GM18868 (cell line): Measurements from ENCODE around the gene CASK.

Experiments used
- ATAC-seq: cut with Tn5 transposase; IDR thresholded peaks from one replicate; pipeline ENCODE4 v1.9.1; 2021; ENCODE audit warnings: mild to moderate bottlenecking, moderate library complexity; ENCODE audit not compliant: unreplicated experiment

CASK gene, protein sequence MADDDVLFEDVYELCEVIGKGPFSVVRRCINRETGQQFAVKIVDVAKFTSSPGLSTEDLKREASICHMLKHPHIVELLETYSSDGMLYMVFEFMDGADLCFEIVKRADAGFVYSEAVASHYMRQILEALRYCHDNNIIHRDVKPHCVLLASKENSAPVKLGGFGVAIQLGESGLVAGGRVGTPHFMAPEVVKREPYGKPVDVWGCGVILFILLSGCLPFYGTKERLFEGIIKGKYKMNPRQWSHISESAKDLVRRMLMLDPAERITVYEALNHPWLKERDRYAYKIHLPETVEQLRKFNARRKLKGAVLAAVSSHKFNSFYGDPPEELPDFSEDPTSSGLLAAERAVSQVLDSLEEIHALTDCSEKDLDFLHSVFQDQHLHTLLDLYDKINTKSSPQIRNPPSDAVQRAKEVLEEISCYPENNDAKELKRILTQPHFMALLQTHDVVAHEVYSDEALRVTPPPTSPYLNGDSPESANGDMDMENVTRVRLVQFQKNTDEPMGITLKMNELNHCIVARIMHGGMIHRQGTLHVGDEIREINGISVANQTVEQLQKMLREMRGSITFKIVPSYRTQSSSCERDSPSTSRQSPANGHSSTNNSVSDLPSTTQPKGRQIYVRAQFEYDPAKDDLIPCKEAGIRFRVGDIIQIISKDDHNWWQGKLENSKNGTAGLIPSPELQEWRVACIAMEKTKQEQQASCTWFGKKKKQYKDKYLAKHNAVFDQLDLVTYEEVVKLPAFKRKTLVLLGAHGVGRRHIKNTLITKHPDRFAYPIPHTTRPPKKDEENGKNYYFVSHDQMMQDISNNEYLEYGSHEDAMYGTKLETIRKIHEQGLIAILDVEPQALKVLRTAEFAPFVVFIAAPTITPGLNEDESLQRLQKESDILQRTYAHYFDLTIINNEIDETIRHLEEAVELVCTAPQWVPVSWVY

DNA sequence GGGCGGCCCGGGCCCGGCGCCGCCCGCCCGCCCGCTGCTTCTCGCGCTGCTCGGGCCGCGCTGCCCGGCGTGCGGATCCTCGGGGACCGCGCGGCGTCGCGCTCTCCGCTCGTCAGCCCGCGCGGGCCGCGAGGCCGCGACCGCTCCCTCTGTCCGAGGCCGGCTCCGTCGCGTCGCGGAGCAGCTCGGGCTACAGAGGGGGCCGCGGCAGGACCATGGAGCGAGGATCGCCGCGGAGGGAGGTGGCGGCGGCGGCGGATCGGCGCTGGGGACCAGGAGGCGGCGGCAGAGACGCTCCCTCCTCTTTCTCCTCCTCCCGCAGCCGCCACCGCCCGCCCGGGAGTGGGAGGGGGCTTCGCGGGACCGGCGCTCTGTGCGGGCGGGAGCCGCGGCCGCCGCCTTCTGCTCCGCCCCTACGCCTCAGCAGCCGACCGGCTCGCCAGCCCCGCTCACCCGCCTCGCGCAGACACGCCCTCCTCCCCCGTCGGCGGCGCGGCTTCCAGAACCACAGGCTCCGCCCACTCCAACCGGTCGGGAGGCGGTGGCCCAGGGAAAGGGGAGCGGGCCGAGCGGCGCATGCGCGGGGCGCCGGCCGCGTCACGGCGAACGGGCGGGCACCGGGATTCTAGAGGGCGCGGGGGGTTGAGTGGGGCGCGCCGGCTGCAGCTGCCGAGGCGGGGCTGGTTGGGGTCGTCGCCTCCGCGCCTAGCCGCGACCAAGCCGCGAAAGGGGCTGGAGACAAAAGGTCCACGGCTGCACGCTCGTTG, at the start of gene CASK:
TSS of gene CASK (minus strand) at position 344 of the 767 bp plus-strand sequence. CDS start 566 bp downstream, outside the sequence.
- peak; percentile 88 for ATAC-seq

DNA sequence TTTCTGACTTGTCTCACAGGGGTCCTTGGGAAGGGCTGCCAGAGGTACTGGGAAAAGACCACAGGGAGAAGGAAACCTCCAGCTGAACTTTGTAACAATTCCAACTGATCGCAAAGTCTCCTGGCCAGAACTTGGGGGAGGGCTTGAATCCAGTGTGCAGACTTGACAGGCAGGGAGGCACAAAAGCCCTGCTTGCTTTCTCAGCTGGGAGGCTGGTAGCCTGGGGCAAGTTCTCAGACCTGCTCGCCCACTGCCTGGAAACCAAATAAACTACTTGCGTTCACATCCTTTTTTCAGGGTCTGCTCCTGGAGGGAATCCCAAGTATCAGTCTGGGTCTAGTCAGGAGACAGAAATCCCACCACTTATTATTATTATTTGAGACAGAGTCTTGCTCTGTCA, 48.0 kb upstream of the CASK start:
- no peak for ATAC-seq

DNA sequence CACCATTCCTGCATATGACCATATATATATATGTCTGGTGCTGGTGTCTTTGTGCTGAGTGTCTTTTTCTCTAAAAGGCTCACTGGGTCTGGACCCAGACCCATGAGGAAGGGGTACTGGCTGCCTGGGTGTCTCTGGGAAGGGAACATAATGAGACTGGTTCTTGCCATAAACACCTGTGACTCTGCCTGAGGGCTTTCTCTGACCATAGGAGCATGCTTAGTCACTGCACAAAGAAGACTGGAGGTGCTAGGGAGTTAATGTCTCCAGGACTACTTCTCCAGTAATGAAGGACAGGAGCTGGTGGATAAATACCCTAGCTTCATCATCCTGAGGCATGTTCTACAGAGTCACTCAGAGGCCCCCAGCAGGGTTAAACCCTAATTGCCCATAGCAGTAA, 47.1 kb upstream of the CASK start:
- no peak for ATAC-seq

DNA sequence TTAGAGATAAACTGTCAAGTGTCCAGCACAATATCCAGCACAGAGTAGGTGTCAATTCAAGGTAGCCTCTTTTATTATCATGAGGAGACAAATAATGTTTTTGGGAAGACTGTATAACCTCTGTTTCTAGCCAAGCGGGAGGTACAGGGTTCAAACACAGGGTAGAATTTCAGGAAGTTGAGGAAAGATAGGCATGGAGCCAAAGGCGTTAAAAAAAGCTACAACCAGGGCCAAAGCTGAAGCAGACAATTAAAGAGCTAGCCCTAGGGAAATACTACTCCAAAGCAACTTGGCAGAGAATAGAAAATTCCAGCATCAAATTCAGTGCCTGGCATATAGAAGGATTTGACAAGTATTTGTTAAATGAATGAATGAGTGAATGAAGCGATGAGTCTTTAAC, 40.0 kb upstream of the CASK start:
- no peak for ATAC-seq

DNA sequence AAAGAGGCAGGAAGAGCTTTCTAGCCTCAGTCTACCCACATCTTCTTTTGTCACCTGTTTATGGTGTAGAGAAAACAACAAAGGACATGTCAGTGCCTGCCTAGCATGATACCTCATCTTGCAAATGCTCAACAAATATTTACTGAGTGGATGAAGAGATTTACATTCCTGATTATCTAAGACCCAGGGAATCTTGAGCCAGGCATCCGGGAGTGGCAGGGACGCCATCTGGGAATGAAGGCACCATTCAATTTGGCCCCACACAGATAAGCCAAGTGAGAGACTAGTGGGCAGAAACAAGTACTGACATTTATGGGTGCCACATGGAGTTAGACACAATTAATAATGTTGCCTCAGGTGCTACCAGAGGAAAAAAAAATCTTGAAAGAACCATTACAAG, 36.8 kb upstream of the CASK start:
- no peak for ATAC-seq

- no peak for ATAC-seq
Observed at GRCh38 chrX:41958861-41959260, 35.5 kb upstream of the CASK start.

DNA sequence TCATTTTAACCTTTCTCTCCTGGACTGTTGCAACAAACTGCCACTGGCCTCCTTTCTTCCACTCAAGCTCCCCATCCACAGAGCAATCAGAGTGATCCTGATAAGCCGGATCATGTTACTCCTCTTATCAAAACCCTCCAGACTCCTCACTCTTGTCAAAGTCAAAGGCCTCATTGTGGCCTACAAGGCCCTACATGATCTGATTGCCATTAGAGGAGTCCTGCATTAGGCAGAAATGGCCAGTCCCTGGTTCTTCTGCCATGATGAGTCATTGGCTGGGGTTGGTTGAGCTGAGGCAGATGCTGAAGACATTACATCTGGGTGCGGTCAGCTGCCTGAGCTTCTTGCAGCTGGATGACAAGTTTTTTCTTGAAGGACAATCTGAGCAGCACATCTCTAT, 32.7 kb upstream of the CASK start:
- no peak for ATAC-seq

DNA sequence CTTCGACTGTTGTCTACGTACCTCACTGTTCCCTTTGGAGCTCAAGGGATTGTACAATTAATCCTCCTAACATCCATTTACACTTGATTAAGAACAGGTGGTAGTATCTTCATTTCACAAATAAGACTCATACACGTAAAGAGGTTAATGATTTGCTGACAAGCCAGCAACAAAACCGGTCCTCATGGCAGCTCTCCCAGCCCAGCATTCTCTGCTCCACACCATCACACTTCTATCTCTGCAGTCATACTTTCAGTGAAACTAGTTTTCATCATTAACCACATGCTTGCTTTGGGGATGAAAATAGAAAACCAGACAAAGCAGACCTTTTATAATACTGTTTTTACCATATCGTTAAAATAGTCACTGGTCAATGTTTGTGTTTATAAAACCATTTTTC, 28.7 kb upstream of the CASK start:
- no peak for ATAC-seq

DNA sequence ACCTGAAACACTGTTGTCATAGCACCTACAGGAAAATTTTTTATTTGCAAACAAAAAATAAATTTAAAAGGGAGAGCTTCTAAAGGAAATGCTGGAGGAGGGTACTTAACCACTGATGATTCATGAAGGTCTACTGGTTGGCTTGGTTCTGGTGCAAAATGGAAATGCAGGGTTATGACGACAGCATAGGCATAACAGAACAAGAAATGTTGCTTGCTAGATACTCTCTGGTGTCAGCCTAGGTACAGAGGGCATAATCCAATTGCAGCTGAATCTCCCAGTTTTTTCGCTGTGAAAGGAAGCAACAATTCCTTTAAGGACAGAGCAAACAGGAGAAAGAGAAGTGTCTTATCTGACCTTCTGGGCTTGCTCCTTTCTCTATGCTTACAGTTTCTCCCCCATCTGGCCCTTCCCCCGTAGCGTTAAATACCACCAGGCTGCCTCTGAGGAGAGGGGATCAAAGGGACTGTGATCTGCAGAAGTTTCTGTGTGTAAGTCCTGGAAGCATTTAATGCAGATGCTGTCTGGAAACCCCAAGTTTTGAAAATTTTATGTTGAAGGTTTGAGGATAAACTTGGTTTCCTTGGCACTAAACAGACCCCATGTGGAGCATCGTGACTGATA, 23.7 kb upstream of the CASK start:
- ATAC-seq, result no peak

- ATAC-seq, result no peak
Observed at GRCh38 chrX:41946235-41946634, 22.9 kb upstream of the CASK start.

- ATAC-seq, result no peak
Observed at GRCh38 chrX:41935832-41936231, 12.5 kb upstream of the CASK start.

GRCh38 chrX:41933546-41933945, 10.2 kb upstream of the CASK start:
- no peak for ATAC-seq

- no peak for ATAC-seq
Observed at GRCh38 chrX:41932885-41933284, 9.5 kb upstream of the CASK start.

GRCh38 chrX:41931591-41931990, 8.2 kb upstream of the CASK start:
- ATAC-seq, result no peak

DNA sequence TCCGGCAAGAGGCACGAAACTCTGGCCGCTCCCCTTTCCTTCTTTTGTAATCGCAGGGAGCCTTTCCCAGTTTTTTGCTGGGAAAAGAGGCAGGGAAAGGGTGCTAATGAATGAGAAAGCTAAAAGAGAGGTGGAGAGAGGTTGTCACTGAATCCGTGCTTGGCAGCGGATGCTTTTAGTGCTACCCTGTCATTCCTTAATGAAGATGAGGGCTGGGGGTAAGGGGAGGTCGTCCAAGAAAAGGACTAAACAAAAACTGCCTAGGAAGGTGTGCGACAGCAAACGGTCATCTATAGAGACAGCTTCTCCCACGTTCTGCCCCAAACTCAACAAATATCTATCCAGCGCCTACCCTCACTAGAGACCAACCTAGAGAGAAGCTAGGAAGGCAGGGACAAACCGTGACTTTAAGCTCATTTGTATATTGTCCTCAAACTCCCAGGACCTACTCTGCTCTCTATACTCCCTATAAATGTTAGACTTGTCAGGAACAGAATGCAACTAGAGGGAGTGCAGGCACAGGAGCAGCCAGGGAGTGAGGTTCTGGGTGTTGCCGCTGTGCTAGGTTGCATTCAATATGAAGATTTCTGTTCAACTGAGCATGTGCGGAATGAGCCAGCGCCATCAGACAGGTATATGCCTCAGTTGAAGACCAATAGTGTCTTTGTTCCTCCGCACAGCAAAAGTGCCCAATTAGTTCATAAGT, 777 bp upstream of the CASK start:
- no peak for ATAC-seq

DNA sequence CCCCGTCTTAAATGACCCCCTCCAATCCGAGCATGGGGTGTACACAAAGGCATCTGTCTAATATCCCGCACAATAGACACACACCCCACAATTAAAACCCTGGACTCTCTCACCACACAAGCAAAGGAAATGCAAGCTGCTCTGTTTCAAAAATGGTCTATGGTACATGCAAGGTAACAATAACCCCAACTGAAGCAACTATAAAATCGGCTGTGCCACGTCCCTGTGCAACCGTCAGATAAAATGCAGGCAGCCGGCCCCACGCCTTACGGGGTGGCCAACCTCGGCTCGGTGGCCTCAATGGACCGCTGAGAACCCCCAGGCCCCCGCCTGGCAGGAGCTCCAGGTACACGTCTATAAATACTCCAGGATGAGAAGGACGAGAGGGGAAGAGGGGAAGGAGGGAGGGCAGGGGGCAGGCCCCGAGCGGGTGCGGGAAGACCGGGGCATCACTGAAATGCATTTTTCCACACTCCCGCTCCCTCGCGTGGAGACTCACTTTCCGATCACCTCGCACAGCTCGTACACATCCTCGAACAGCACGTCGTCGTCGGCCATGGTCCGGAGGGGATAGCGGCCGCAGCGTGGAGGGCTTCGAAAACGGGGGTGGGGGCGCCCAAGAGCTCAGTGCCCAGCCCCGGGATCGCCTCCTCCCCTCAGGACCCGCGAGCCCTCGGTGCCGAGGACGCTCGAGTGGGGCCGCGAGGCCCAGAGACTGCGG, 763 bp downstream of the CASK start:
- peak; percentile 9 for ATAC-seq

DNA sequence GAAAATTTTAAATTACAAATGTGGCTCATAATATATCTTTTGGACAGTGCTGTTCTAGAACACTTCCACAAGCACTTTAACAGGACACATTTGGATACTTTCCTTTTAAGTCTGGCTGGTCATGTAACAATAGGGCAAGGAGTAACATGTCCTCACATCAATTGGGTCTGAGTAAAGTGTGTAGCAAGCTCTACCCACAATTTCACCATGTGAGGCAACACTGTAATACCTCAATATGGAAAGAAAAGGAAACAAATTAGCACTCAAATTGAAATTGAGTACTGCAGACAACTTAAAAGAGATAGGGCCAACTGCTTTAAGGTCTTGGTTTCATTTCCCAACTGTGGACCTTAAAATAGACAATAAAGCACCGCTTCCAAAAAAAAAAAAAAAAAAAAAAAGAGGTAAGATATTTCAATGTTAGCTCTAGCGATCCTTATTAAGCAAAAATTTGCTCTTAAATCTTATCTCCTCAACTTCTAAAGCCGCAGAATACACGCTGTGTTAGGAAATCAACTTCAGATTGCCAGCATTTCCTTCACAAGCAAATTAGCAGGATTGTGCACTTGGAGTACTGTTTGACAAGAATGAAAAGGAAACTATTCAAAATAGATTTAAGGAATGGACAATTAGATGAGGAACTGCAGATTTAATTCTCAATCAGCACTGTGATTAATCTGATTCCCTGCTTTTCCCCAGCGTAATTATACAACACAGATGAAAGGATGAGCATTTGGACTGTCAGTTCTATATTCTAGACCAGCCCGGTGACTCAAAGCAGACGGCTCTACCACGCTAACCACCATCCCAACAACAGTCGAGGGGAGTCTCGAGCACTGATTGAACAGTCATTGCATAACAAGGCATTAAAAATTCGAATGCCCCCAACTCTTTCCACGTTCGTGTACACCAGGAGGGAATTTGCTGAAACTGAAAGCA, 1.6 kb downstream of the CASK start:
- no peak for ATAC-seq

DNA sequence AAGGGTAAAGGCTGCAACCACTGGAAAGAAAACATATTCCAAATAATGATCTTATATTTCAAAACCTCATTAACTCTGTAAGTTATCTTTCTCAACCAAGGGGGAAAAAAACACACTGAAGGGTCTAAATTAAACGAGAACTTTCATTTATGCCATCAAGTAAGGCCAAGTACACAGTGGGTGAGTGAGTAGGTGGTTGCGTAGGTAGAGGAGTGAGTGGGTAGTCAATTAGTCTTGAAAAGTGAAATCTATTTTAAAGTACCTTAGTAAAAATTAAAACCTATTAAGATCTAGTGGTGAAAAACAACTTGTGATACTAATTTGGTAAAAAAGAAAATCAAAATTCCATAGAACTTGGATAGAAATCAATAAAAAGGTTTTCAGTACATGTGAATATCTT, 3.5 kb downstream of the CASK start:
- ATAC-seq, result no peak
